Breast epithelium (tissue), 4 donors: ENCODE measurements around the gene SF3A1. TPM values are rescaled to one million over a fixed set of nuclear protein-coding genes. Genes with fewer than 3 reads are reported as not detected.
A peak's percentile ranks its signal among the peaks of the same experiment; 100 is the strongest.
"Not testable (repeated sequence)": the region's sequence is repeated elsewhere in the genome, so short reads cannot be mapped to it uniquely, and the experiment has no call there.

ENCODE experiments used
- DNase-seq, 2 donors: peaks; one replicate each; pipeline ENCODE4 v3.0.0-alpha.2; 2019; ENCODE audit warnings: low spot score in 2 of 2
- H3K27ac ChIP-seq, 2 donors: fragments of 200-600 bp; sonication (generic) in 1 of 2; one replicate each; pipeline ENCODE4 v1.5.1; 2016 to 2019; ENCODE audit warnings: mild to moderate bottlenecking in 1 of 2
- H3K27me3 ChIP-seq, 2 donors: fragments of 200-600 bp; sonication (generic) in 1 of 2; one replicate each; pipeline versions ENCODE4 v1.5.1 to v1.6.0; 2017 to 2019; ENCODE audit warnings: control low read depth in 1 of 2, mild to moderate bottlenecking in 1 of 2
- H3K36me3 ChIP-seq: fragments of 200-600 bp; one replicate; pipeline ENCODE4 v1.5.1; 2019
- H3K4me1 ChIP-seq, 2 donors: fragments of 200-600 bp; sonication (generic); one replicate each; pipeline ENCODE4 v1.5.1; 2016 to 2019; ENCODE audit warnings: control low read depth in 1 of 2
- H3K4me3 ChIP-seq, 3 donors: fragments of 200-600 bp; sonication (generic); 1 replicate in 2 of 3; 2 replicates in 1 of 3; pipeline ENCODE4 v1.5.1; 2016 to 2019; ENCODE audit warnings: mild to moderate bottlenecking in 3 of 3, moderate library complexity in 2 of 3
- H3K9me3 ChIP-seq, 2 donors: fragments of 200-600 bp; sonication (generic) in 1 of 2; one replicate each; pipeline ENCODE4 v1.5.1; 2016 to 2019; ENCODE audit warnings: control low read depth in 1 of 2
- POLR2A ChIP-seq: fragments of 450-650 bp; IDR thresholded peaks from one replicate; pipeline ENCODE4 v1.6.1; 2016; ENCODE audit warnings: antibody characterized with exemption, mild to moderate bottlenecking, moderate library complexity
- POLR2AphosphoS5 ChIP-seq, 3 donors: sonication (generic); formaldehyde crosslinking; IDR thresholded peaks; one replicate each; pipeline ENCODE4 v1.6.1; 2017; ENCODE audit warnings: antibody characterized with exemption in 3 of 3
- intact Hi-C: fragments of 100-400 bp; cut with DNase I; formaldehyde crosslinking; loops from one replicate; pipeline ENCODE4 v1.15.1; 2023; ENCODE audit warnings: low total_unique reads
- total RNA-seq, 3 donors: library from RNA; depleted of rRNA; stranded (reverse); fragments of >200 nt; gene quantifications; one replicate each; pipeline ENCODE4 v1.1.0, GENCODE V29; 2016
- TF ChIP-seq, protein P1 (sequence below), 3 donors: fragments of 450-650 bp; IDR thresholded peaks; one replicate each; pipeline ENCODE4 v1.5.1; 2016 to 2017; ENCODE audit warnings: antibody characterized with exemption in 3 of 3, mild to moderate bottlenecking in 3 of 3, moderate library complexity in 3 of 3

SF3A1 gene
- total RNA-seq, 3 donors from 2014 or later = 47.7 to 68.6 (median 47.9) TPM

DNA sequence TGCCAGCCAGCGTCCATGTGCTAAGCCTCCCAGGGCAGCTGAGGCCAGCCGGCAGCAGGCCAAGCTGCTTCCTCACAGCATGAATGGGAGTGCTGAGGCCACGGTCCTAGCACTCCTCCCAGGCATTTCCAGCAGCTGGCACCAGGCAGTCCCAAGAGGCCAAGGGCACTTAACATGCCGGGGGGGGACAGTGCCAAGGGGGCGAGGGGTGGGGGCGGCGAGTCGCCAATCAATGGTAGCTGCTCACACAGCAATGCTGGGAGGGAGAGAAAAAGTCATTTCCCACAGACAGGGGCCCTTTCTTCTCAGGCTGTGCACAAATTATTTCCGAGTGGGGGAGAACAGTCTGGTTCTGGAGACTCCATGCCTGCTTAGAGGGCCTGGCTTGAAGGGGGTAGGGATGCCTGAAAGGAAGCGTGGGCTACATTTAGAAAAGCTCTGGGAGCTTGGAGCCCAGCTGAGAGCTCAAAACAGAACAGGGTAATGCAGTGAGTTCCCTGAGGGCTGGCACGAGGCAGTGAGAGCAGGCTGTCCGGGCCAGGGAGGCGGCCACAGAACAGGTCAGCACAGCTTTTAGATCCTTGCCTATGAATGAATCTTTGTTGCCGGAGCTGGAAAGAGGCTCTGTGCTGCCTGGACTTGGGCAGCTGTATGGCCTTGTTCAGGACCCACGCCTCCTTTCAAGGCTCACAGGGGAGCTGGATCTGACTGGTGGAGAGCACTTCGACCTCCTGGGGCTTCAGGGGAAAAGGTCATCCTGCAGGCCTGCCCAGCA, 15.6 kb downstream of the SF3A1 start:
- H3K9me3 ChIP-seq = no peaks in the 10 kb centered on the region
- DNase-seq = peak in 1 of 2 donors; percentile 61
- no peak overlapping the region for H3K4me3 ChIP-seq
- TF ChIP-seq POLR2A (no peak), POLR2AphosphoS5 (IDR thresholded peaks at IDR 0.05) (no peak)
- TF ChIP-seq, protein P1, sequence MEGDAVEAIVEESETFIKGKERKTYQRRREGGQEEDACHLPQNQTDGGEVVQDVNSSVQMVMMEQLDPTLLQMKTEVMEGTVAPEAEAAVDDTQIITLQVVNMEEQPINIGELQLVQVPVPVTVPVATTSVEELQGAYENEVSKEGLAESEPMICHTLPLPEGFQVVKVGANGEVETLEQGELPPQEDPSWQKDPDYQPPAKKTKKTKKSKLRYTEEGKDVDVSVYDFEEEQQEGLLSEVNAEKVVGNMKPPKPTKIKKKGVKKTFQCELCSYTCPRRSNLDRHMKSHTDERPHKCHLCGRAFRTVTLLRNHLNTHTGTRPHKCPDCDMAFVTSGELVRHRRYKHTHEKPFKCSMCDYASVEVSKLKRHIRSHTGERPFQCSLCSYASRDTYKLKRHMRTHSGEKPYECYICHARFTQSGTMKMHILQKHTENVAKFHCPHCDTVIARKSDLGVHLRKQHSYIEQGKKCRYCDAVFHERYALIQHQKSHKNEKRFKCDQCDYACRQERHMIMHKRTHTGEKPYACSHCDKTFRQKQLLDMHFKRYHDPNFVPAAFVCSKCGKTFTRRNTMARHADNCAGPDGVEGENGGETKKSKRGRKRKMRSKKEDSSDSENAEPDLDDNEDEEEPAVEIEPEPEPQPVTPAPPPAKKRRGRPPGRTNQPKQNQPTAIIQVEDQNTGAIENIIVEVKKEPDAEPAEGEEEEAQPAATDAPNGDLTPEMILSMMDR (IDR thresholded peaks at IDR 0.05) = no peak
- H3K4me1 ChIP-seq = peaks cover 4% of the 10 kb centered on the region in 2 donors
- H3K36me3 ChIP-seq = peaks cover 27% of the 10 kb centered on the region
- peak overlapping the region; percentile 64 to 69 for H3K27ac ChIP-seq
- H3K27me3 ChIP-seq = no peaks in the 10 kb centered on the region
- intact Hi-C loops = no loop called here

DNA sequence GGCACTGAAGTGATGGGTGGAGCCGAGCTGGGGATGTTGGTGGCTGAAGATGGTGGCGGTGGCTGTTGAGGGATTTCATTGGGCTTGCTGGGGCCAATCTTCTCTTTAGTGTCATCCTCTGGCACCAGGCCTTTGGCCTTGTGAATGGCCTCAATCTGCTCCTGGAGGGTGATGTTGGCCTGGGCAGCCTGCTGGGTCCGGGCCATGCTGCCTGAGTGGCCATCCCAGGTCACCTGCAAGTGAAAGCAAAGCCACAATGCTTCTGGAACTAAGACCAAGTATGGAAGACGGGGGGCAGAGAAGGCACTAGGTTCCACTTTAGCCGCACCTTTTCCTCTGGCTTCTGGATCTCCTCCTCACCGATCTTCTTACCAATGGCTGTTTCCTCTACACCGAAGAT, 17.9 kb downstream of the SF3A1 start:
- no peak for DNase-seq
- peaks cover 27% of the 10 kb centered on the region for H3K36me3 ChIP-seq
- no peaks in the 10 kb centered on the region for H3K9me3 ChIP-seq
- no peak overlapping the region for H3K27ac ChIP-seq
- intact Hi-C loops = no loop called here
- peaks cover 4% of the 10 kb centered on the region in 2 donors for H3K4me1 ChIP-seq
- H3K4me3 ChIP-seq = no peak overlapping the region
- H3K27me3 ChIP-seq = no peaks in the 10 kb centered on the region
- TF ChIP-seq POLR2AphosphoS5 (IDR thresholded peaks at IDR 0.05) (no peak), POLR2A (no peak)
- TF ChIP-seq, protein P1 (IDR thresholded peaks at IDR 0.05) = no peak

DNA sequence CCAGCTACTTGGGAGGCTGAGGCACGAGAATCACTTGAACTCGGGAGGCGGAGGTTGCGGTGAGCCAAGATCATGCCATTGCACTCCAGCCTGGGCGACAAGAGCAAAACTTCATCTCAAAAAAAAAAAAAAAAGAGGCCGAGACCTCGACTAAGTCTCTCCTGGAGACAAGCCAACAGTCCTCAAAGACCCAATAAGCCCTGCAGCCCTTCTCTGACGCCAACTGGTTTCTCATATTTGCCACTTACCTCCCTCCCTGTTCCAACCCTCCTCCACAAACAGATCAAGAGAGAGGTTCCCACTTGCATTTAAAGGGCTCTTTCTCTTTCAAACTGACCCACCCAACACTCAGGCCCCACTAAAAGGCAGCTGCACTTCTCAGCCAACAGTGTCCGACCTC, 18.4 kb downstream of the SF3A1 start:
- peaks cover 27% of the 10 kb centered on the region for H3K36me3 ChIP-seq
- H3K4me1 ChIP-seq, intact Hi-C loops, H3K27ac ChIP-seq, DNase-seq, H3K27me3 ChIP-seq, H3K4me3 ChIP-seq, H3K9me3 ChIP-seq: not testable (repeated sequence)

DNA sequence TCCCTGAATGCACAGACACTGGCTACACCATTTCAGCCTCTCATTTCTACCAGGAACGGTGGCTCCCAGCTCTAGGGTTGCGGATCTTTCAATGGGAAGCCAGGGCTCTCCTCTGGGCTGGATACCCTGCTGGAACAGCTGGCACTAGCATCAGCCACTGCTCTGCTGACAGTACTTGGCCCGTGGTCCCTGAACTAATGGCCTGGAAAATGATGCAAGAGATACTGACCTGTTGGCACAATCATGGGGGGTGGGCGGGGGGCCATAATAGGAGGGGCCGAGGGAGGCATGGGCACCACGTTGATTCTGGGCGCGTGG, 19.3 kb downstream of the SF3A1 start:
- Histone ChIP-seq H3K36me3 (peaks cover 27% of the 10 kb centered on the region), H3K9me3 (no peaks in the 10 kb centered on the region), H3K27me3 (no peaks in the 10 kb centered on the region), H3K4me3 (no peak overlapping the region), H3K27ac (no peak overlapping the region), H3K4me1 (peaks cover 4 to 12% of the 10 kb centered on the region in 2 donors)
- intact Hi-C loops = no loop called here
- no peak for DNase-seq
- TF ChIP-seq POLR2A (no peak), POLR2AphosphoS5 (IDR thresholded peaks at IDR 0.05) (no peak)
- TF ChIP-seq, protein P1 (IDR thresholded peaks at IDR 0.05) = no peak

DNA sequence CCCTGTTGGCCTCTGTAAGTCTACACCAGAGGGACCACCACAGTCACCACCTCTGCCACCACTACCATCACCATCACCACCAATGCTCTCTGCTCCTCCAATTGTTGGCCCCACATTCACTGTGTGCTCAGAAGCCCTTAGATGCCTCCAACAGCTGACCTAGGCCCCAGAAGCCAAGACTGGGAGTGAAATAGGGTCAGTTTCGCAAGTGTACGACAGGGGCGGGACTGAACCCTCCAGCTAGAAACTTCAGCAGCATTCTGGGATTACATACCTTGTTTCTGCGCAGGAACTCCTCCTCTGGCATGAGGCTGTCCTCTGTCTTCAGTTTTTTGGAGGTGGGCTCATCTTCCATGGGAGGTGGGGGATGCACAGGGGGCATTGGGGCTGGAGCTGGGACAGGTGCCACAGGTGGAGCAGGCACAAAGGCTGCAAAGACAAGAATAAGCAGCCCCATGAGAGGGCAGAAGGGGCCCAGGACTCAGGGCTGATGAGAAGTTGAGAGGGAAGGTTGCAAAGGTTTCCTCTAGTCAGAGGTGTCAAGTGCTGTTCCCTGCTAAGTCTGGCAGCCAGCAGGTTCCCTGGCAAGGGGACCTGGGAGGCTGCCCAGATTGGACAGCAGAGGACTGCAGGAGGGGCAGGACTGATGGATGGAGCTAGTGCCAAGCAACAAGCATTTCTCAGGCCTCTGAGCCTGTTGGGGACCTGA, 19.8 kb downstream of the SF3A1 start:
- intact Hi-C loops = no loop called here
- Histone ChIP-seq H3K27ac (no peak overlapping the region), H3K27me3 (no peaks in the 10 kb centered on the region), H3K9me3 (no peaks in the 10 kb centered on the region), H3K4me3 (no peak overlapping the region), H3K4me1 (peaks cover 4 to 12% of the 10 kb centered on the region in 2 donors), H3K36me3 (peaks cover 27% of the 10 kb centered on the region)
- no peak for DNase-seq
- TF ChIP-seq POLR2AphosphoS5 (IDR thresholded peaks at IDR 0.05) = no peak
- TF ChIP-seq, protein P1 (IDR thresholded peaks at IDR 0.05) = no peak
- TF ChIP-seq POLR2A = no peak
